G401.6 (cell line): Measurements from ENCODE around the gene GPC6.

Experiments
- FAIRE-seq: peaks from 2 replicates; lab custom pipeline; 2012; peaks lifted over from hg19 to GRCh38; lab: Jason Lieb, UNC

GPC6 gene

GRCh38 chr13:94129490-94129894 lies 902.9 kb downstream of the GPC6 start:
- FAIRE-seq: no peak

GRCh38 chr13:94138831-94139230 lies 912.2 kb downstream of the GPC6 start:
- no peak for FAIRE-seq

GRCh38 chr13:94139393-94139995 lies 912.9 kb downstream of the GPC6 start:
- no peak for FAIRE-seq

DNA sequence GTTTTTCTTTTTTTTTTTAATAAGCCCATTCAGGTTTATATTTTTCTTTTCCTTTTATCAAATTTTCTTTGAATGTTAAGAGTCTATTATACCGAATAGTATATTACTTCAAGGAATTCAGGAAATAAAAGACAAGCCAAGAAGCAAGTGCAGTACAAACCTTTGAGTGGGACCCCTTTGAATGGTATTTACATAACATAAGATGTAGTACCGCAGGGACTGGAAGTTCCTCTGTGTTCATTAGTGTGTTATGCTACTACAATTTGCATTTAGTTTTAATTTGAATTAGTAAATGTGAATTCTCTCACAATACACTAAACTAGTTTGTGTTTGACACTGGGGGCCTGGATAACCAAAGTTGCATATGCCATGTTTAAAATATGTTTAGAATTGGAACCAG lies 913.4 kb downstream of the GPC6 start:
- FAIRE-seq: no peak

DNA sequence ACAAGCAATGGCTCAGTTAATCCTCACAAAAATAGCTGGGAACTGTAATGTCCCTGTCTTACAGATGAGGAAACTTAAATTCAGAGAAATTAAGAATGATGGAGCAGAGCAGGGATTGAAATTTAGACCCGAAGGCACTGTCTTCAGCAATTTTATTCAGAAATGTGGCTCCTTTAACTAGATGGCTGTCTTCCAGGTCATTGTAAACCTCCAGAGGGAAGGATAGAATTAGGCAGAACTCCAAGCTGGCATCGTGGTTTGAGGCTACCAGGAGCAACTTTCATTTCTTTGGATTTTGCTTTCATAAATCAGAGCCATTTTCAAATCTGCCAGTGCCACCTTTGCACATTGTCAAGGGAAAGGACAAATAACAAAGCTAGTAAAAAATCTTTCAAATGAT lies 913.9 kb downstream of the GPC6 start:
- no peak for FAIRE-seq

DNA sequence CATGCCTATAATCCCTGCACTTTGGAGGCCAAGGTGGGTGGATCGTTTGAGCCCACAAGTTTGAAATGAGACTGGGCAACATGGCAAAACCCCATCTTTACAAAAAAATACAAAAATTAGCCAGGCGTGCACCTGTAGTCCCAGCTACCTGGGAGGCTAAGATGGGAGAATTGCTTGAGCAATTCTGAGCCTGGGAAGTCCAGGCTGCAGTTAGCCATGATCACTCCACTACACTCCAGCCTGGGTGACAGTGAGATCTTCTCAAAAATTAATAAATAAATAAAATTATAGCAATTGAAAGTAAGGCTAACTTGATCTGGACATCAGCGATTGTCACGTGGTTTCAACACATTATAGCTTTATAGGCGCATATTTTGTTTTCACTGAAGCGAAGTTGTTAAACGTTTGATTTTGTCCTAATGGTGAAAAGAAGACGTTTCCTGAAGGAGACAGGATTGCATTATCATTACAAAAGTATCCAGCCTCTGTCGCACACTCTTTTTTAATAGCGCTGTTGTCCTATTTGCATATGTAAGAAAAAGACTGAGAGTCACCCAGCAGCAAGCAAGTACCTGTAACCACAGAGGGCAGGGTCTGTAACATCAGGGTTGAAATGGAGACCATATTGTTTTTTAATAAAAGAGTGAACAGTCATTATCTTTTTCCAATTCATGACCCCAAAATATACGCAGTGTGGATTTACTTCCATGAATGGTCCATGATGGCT lies 917.2 kb downstream of the GPC6 start:
- no peak for FAIRE-seq

- FAIRE-seq: no peak
These were observed 919.4 kb downstream of the GPC6 start for GRCh38 chr13:94145966-94146365.

DNA sequence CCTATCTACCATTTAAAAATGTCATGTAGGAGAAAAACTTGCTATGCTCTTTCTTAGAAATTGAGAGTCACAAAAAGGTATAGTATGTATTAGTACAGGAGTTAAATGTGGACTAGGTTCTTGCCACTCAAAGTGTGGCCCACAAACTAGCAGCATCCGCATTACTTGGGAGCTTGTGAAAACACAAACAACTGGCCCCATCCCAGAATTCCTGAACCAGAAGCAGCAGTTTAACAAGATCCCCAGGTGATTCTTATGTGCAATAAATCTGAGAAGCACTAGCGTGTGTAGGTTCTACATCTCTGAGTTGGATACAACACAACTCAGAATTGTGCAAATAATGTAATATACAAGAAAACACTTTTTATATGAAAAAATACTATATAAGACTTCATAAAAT lies 927.0 kb downstream of the GPC6 start:
- no peak for FAIRE-seq

GRCh38 chr13:94154367-94154766 lies 927.8 kb downstream of the GPC6 start:
- no peak for FAIRE-seq

GRCh38 chr13:94157705-94158218 lies 931.2 kb downstream of the GPC6 start:
- no peak for FAIRE-seq

DNA sequence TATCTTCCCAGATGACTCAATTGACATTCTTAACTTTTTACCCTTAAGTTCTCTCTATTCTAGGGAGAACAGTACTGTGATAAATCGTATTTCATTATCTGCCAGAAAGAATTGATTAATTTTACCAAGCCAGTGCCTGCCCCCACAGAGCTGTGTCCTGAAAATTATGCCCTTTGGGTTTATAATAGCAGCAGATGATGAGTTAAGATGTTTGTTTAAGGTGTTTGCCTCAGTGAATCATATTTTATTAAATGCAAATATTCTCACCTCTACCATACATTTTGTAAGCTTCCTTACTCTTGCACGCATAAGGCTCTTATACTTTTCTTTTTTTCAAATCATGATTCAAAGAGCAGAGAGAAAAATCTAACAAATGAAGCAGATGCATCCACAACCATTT lies 934.3 kb downstream of the GPC6 start:
- FAIRE-seq: no peak

- FAIRE-seq: no peak
These were observed 935.7 kb downstream of the GPC6 start for GRCh38 chr13:94162289-94162688.

DNA sequence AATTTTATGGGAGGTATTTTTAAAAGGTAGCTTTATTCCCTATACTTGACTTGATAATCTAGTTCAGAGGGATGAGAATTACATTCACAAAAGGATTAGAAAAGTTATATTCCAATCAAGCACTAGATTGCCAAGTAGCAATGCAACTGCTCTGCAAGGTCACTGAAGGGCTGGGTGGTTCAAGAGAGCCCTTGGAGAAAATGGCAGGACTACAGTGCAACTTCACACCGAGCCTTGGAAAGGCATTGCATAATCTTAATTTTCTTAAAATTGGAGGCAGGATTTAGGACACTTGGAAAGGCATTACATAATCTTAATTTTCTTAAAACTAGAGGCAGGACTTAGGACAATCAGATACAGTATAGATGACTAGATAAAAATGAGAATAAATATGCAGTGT lies 936.9 kb downstream of the GPC6 start:
- no peak for FAIRE-seq

DNA sequence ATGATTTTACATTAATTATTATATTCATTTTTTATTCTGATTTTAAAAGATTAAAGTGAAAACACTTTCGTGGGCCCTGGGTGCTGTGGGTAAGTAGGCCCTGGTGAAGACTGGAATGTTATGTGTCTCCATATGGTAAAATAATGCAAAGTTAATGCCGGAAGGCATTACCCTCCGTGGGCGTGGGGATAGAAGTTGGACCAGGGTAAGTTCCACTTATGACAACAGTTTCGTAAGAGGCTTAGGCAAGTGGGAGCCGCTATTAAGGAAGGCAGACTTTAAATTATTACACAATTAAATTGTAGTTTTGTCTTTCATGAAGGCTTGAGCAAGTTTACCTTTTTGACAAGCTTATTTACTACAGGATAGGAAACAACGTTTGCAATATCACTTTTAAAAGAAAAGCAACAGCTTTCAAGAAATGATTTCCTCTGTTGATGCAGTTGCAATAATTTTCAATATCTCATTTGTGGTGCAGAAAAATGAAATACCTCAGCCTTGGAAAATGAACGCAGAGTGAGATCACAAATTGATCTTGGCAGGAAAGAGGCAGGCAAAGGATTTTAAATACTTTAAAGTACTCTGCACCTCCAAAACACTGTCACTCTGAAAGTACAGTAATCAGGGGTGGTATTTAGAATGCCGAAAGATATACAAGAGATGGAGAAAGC lies 942.3 kb downstream of the GPC6 start:
- no peak for FAIRE-seq

DNA sequence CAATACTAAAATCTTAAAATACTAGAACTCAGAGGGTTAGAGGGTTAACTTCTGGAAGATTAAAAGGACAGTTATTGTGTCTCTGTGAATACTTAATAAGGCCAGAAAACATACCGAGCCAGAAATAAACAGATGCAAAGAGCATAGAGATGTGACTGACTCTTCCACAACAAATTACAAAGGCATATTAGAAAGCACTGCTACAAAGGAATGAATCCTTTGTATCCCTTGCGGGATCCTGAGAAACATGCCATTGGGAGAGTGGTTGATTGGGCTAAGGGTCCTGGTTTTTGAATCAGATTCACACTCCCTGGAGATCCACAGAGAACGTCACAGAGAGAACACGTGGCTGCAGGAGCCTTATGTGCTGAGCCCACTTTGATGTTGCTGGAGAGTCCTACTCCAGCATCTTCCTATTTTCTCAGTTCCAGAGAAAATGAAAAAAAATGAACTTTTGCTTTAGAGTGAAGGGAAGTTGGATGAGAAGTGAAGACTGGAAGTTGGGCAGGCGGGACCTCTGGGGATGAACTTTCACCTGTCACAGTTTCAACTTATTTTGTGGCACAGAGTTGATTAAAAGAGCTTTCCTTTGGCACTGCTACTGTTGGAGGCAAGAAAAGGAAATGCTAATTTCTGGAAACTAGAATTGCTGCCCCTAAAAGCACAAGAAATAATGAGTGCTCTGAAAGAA lies 943.0 kb downstream of the GPC6 start:
- FAIRE-seq: no peak

- no peak for FAIRE-seq
These were observed 943.6 kb downstream of the GPC6 start for GRCh38 chr13:94170145-94170571.

DNA sequence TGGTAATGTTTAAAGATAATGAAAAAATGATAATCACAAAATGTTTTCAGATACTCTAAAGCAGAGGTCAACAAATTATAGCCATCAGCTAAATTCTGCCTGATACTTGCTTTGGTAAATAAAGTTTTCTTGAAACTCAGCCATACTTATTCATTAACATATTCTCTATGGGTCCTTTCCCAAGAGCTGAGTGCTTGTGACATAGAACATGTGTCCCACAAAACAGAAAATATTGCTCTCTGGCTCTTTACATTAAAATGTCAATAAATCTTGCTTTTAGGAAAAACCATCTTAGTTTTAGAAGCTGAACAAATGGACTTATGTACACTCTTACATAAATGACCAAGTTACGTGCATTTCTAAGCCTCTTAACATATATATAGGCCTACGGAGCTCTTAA lies 945.8 kb downstream of the GPC6 start:
- no peak for FAIRE-seq

- no peak for FAIRE-seq
These were observed 946.8 kb downstream of the GPC6 start for GRCh38 chr13:94173312-94173854.

DNA sequence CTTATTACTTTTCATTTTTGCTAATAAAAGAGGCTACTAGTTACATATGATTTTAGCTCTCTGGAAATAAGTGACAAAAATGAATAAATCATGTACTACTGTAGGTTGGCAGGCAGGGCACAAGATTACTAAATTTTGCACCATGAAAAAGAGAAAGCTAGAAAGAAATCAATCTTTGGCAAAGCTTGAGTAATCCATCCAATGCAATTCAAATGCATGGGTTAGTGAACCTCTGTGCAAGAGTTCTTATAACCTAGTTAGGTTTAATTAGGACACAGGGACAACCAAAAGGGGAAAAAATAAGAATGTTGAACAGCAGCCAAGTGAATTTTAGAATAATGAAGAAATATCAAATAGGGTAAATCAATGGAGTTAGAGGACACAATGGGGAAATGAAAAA lies 947.4 kb downstream of the GPC6 start:
- no peak for FAIRE-seq

DNA sequence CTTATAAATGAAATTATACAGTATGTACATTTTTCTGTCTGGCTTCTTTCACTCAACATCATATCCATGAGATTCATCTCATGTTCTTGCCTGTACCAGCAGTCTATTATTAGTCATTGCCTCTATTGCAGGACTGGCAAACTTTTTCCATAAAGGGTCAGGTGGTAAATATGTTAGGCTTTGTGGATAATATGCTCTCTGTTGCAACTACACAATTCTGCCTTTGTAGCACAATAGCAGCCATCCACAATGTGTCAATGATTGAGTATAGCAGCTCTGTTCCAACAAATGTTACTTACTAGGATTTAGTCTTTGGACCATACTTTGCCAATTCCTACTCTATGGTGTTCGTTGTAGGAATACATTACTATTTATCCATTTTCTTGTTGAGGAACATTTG lies 948.5 kb downstream of the GPC6 start:
- no peak for FAIRE-seq

GRCh38 chr13:94176561-94176960 lies 950.0 kb downstream of the GPC6 start:
- no peak for FAIRE-seq

DNA sequence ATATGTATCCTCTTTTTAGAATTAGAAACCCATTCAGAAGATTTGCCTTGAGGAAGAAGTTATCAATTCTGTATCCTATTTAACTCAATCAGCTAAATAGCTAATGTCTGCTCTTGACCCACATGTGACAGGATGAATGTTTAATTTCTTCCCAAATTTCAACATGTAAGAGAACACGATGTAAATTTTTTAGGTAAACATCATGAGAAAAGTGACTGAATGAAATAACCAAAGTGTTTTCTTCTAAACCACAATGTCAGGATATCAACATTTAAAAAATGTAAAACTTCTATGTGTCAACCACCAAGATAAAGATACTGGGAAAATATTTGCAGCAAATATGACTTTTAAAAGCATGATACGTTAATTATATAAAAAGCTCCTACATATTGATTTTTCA lies 950.4 kb downstream of the GPC6 start:
- FAIRE-seq: no peak
